ENCODE measurements around the gene CDC14A. TPM values are rescaled to one million over a fixed set of nuclear protein-coding genes. Genes with fewer than 3 reads are reported as not detected.

The CDC14A gene
- total and polyA plus RNA-seq, 8 donors: 8.9 to 16.4 (median 14.2) TPM

- no peak overlapping the region for H3K27ac ChIP-seq
- DNase-seq (no peak), ATAC-seq (no peak)
- TF ChIP-seq CTCF (IDR thresholded peaks at IDR 0.05): no peak
- H3K4me1 ChIP-seq: peaks cover 0 to 39% of the 10 kb centered on the region in 2 donors
- H3K27me3 ChIP-seq: no peaks in the 10 kb centered on the region
- H3K4me3 ChIP-seq: no peak overlapping the region
- intact Hi-C loops (cut with DNase I): no loop called here
- H3K9me3 ChIP-seq: no peaks in the 10 kb centered on the region
- peaks cover 0 to 5% of the 10 kb centered on the region in 2 donors for H3K36me3 ChIP-seq
Measured at GRCh38 chr1:100395913-100396312, 43.6 kb downstream of the CDC14A start.

DNA sequence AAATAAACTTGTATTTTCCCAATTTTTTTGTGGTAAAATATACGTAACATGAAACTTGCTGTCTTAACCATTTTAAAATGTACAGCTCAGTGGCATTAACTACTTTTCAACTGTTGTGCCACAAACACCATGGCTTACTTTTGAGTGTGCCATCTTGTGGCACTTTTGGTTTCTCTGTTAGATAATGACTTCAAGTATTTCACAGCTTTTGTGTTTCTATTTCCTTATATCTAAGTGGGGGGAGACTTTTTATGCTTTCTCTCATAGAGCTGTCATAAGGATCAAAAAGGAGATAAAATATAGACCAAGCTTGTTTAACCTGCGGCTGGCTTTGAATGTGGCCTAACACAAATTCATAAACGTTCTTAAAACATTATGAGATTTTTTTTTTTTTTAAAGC, 44.3 kb downstream of the CDC14A start:
- ATAC-seq (no peak), DNase-seq (no peak)
- intact Hi-C loops (cut with DNase I): no loop called here
- H3K27me3 ChIP-seq: no peaks in the 10 kb centered on the region
- peaks cover 0 to under 1% of the 10 kb centered on the region in 2 donors for H3K36me3 ChIP-seq
- H3K4me3 ChIP-seq: no peak overlapping the region
- peaks cover 0 to 46% of the 10 kb centered on the region in 2 donors for H3K4me1 ChIP-seq
- peak overlapping the region in 1 of 2 donors; percentile 73 for H3K27ac ChIP-seq
- no peaks in the 10 kb centered on the region for H3K9me3 ChIP-seq
- no peak for TF ChIP-seq CTCF (IDR thresholded peaks at IDR 0.05)

DNA sequence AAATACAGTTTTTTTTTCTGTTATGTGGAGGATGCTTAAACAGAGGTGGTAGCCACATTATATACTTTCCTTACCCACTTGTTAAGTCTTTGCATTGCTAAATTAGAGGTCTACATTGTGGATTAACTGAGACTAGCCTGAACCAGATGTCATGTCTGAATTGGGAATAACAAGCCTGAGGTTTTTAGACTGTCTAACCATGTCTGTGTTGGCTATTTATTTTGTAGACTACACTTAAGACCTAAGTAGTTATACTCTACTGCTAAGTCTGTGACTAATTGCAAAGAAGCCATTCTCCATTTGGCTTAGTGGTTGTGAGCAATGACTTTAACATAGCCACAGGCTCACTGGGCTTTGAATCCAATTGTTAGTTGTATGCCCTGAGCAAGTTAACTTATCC, 45.4 kb downstream of the CDC14A start:
- no peaks in the 10 kb centered on the region for H3K27me3 ChIP-seq
- peaks cover 0 to 48% of the 10 kb centered on the region in 2 donors for H3K4me1 ChIP-seq
- H3K9me3 ChIP-seq: no peaks in the 10 kb centered on the region
- H3K36me3 ChIP-seq: no peaks in the 10 kb centered on the region
- ATAC-seq (no peak), DNase-seq (no peak)
- no peak overlapping the region for H3K4me3 ChIP-seq
- H3K27ac ChIP-seq: peak overlapping the region in 1 of 2 donors; percentile 73
- TF ChIP-seq CTCF (IDR thresholded peaks at IDR 0.05): no peak
- intact Hi-C loops (cut with DNase I): no loop called here

DNA sequence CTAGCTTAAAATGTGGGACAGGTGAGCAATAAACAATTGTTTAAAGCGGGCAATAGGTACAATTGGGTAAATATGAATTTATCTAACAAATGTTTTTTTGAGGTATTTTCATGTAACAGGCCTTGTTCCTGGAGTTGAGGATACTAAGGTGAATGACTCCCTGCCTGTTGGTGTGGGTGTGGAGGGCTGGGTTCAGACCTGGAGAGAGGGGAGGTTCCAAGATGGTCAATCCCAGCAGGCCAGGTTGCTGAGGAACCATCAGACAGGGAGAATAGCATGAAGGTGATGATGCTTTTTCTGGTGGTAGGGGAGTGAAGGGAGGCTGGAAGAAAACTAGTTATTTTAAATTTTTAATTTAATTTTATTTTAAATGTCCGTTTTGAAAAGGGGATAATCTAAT, 46.3 kb downstream of the CDC14A start:
- no peaks in the 10 kb centered on the region for H3K27me3 ChIP-seq
- ATAC-seq (no peak), DNase-seq (no peak)
- peaks cover 0 to 49% of the 10 kb centered on the region in 2 donors for H3K4me1 ChIP-seq
- H3K4me3 ChIP-seq: no peak overlapping the region
- peak overlapping the region in 1 of 2 donors; percentile 73 for H3K27ac ChIP-seq
- no peaks in the 10 kb centered on the region for H3K9me3 ChIP-seq
- H3K36me3 ChIP-seq: no peaks in the 10 kb centered on the region
- TF ChIP-seq CTCF (IDR thresholded peaks at IDR 0.05): no peak
- intact Hi-C loops (cut with DNase I): no loop called here

- peak; percentile 74 for ATAC-seq
Measured at GRCh38 chr1:100400404-100400803, 48.1 kb downstream of the CDC14A start.

More at GRCh38 chr1:100400404-100400803, 48.1 kb downstream of the CDC14A start:
- no peak overlapping the region for H3K4me3 ChIP-seq
- DNase-seq: peak in 2 of 4 donors; percentile 30 to 44
- no peaks in the 10 kb centered on the region for H3K36me3 ChIP-seq
- H3K27ac ChIP-seq: peak overlapping the region; percentile 15 to 73
- H3K4me1 ChIP-seq: peaks cover 0 to 42% of the 10 kb centered on the region in 2 donors
- no peaks in the 10 kb centered on the region for H3K27me3 ChIP-seq
- TF ChIP-seq CTCF (IDR thresholded peaks at IDR 0.05): no peak
- intact Hi-C loops (cut with DNase I): no loop called here
- H3K9me3 ChIP-seq: no peaks in the 10 kb centered on the region

All from left lung (tissue), 10 donors.